HG02840 (cell line): Measurements from ENCODE around the gene RMC1.
"Not testable (repeated sequence)": the region's sequence is repeated elsewhere in the genome, so short reads cannot be mapped to it uniquely, and the experiment has no call there.

Experiments
- ATAC-seq: cut with Tn5 transposase; IDR thresholded peaks from one replicate; pipeline ENCODE4 v1.9.1; 2021; ENCODE audit warnings: mild to moderate bottlenecking, moderate library complexity, moderate number of reproducible peaks; ENCODE audit not compliant: unreplicated experiment, low FRiP score

The RMC1 gene

DNA sequence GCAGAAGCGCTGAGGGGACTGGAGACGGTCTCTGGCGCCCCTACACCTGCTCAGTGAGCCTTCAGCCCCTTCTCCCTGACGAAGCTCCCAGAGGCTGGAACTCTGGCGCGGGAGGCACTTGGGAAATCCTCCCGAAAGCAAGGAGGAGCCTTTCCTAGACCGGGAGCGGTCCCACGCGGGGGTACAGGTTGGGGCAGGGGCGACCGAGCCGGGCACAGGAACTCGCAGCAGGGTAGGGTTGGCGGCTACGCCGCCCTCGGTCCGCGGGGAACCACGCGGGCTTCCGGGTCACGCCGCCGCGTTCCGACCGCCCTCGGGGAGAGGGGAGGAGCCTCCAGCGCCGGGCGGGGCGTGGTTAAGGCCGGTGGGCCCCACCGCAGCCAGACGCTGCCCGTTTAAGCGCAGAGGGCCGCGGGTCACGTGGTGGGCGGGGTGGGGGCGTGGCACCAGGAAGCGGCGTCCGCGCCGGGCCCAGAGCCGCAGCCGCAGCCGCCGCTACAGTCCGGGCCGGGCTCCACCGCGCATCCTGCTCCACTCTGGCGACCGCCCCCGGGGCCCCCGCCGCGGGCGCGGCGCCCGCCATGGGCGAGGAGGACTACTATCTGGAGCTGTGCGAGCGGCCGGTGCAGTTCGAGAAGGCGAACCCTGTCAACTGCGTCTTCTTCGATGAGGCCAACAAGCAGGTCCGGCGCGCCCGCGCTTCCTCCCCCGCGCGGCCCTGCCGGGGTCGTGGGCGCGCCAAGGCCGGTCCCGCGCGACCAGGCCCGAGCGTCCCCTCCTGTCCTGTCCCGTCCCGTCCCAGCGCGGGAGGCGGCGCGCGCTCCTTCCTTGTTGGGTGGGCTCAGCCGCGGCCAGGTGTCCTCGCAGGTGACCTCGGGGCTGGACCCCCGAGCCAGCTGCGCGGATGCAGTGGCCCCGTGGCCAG lies at the start of gene RMC1:
TSS of gene RMC1 (plus strand) at position 474 of the 925 bp plus-strand sequence. CDS start at position 582, 108 bp downstream.
- peak; percentile 77 for ATAC-seq

DNA sequence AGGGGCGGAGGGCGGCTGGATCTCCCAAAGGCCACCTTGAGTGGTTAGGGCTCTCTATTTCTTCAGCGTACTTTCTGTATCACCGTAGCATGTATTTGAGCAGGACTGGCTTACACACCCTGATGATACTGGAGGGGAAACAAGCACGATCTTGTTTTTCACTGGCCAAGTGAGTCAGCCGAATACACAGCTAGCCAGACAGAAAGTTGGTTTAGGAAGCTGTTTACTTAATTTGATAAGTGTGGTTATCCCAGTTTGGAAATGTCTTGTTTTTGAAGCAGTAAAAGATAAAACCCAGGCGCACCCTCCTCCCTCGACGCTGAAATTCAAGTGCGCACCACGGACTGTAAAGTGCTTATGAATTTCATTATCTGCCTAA lies 49.6 kb upstream of the RMC1 start:
- ATAC-seq, result no peak

DNA sequence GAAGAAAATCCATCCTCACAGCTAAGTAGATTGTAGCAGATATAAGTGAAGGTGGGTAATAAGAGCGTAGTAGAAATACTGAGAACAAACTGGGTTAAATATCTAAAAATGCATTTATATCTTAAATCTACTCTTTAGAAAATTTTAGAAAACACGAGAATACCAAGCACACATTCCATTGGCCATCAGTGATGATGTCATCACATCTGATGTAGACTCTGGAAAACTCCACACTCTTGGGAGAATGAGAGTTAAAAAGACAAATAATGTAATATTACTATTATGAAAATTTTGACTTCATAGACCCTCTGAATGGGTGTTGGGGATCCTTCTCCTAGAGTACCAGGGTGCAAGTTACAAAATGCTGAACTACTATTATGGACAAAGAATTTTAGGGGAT lies 46.5 kb upstream of the RMC1 start:
- ATAC-seq, result no peak

DNA sequence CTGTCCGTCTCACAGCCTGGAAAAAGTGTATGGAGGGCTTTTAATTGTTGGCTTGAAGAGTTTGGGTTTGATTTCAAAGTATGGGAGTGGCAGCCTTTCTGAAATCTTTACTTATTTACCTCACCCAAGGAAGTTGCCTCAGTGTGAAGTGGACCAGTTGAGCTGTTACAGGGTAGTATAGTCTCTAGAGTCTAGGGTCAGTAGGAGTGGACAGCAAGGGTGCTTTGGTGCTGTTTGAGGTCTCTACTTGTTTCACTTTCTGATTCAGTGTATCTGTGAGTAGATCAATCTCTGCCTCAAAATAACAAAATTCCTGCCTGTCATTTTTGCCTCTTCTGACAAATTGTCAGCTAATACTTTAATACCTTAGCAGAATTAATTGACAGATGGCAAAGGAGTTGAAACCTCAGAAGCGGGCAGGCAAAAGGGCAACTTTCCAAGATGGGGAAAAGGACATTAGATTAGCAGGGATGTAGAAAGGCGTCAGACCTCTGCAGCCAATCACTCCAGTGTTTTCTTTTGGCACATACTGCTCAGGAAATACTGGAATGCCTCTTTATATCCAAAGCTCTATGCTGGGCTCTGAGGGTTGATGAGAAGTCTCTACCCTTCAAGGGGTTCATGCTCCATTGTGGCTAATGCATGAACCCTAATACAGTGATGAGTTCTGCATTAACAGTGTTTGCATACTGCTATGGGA lies 44.3 kb upstream of the RMC1 start:
- no peak for ATAC-seq

DNA sequence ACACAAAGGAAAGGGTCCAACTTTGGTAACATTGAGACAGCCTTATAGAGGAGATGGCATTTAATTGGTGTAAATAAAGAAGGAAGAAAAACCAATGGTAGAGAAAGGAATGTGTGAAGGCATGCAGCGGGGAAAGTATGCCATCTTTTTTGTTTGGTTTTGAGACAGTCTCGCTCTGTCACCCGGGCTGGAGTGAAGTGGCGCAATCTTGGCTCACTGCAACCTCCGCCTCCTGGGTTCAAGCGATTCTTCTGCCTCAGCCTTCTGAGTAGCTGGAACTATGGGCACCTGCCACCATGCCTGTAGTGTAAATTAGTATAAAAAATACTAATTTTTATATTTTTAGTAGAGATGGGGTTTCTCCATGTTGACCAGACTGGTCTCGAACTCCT lies 43.8 kb upstream of the RMC1 start:
- no peak for ATAC-seq

DNA sequence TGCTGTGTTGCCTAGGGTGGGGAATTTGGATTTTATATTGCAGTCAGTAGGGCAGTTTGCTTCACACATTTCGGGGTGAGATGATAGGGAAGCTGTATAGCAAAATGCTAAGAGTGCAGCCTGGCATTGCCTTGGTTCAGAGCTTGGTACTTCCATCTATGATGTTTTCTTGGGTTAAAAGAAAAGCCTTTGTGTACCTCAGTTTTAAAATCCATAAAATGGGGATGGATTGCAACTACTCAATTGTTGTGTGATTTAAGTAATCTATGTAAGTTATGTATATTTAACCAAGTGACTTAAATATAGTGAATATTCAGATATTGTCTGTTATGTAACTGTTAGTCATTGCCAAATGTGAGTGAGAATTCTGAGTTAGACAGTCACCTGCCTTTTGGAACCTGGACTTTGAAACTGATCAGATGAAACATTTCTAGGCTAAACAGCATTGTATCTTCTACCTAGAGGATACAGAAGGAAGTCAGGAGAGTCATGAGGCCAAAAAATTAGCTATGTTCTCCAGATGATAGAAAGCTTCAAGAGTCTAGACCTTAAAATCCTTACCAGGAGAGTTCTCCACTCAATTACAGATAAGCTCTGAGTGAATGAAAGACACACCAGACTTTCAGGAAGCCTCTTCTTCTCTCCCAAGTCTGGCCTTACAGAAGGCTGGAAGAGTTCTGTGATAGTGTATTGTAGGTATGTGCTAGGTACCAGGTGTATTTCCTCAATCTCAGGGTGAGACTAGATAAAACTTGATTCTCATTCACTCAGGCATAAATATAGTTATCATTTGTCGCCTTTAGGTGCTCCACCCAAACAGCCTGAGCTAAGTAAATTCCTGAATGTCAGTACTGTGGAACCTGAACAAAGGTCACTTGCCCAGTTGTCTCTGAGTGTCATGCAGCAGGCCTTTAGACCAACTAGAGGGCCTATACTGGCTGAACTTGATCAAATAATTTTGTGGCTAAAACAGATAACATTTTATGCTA lies 42.7 kb upstream of the RMC1 start:
- no peak for ATAC-seq

DNA sequence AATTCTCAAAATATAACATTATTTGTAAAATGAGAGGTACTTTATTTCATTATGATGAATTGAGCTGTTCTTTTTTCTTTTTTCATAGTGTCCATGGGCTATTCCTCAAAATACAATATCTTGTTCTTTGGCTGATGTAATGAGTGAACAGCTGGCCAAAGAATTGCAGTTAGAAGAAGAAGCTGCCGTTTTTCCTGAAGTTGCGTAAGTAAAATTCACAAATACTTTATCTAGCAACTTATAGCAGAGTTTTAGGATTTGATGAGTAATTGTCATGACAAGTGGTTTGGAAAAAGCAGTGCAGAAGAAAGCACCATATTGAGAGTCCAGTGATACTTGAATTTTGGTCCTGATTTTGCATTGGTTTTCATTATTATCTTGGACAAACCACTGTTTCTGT lies 40.4 kb upstream of the RMC1 start:
- no peak for ATAC-seq

DNA sequence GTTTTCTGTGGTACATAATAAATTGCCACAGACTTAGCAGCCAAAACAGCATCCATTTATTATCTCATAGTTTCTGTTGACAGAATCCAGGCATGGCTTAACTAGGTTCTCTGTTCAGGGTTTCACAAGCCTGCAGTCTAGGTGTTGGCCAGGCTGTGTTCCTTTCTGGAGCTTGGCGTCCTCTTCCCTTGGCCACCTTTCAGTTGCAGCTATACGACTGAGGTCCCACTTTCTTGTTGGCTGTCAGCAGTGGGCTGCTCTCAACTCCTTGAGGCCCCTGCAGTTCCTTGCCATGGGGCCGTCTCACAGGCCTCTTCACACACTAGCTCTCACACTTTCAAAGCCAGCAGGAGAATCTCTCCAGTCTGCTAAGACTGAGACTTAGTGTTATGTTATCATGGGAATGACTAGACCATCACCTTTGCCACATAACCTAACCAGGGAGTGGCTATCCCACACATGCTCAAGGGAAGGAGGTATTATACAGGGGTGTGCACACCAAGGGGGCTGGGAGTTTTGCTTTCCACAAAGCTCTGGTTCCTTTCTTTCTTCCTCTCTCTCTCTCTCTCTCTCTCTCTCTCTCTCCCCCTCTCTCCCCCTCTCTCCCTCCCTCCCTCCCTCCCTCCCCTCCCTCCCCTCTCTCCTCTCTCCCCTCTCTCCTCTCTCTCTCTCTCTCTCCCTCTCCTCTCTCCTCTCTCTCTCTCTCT lies 34.4 kb upstream of the RMC1 start:
- no peak for ATAC-seq

DNA sequence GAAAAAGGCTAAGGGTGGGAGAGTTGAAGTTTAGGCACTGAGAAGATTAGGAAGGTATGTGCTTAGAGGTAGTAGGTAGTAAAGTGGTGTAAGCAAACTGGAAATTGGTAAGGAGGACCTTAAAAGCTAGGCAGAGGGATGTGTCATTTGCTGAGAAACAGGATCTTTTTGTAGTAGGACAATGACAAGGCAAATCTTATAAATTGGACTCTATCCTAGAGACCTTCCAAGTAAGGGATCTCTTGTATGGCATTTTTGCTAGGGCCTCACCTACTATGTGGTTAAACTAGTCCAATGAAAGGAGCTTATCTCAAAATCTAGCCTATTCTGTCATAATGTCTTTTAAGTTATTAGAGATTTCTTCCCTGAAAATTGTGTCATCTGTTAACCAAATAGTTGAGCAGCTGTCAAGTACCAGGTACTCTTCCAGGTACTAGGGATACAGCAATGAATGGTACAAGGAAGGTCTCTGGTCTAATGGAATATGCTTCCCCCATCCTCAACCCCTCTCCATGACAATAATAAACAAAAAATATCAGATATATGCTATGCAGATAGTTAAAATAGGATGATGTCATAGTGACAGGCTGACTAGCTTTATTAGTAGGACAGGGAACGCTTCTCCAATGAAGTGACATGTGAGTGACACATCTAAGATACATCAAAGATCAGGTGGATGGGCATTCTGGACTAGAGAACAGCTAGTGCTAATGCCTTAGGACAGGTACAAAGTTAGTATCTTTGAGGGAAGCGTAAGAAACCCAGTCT lies 32.5 kb upstream of the RMC1 start:
- ATAC-seq, result no peak

DNA sequence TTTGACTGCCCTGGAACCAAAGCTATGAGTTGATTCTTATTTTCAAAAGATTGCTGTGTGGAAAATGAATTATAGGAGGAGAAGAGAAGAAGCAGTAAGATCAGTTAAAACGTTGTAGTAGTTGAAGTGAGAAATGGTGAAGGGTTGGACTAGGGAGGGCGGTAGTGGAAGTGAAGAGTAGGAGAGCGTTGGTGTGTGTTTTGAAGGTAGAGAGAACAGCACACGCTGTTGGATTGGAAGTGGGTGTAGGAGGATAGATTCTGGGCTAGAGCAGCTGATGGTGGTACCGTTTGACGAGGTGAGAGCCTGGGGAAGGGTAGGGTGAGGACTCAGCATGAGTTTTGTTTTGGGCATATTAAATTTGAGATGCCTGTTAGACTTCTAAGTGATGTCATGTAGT lies 31.8 kb upstream of the RMC1 start:
- no peak for ATAC-seq

DNA sequence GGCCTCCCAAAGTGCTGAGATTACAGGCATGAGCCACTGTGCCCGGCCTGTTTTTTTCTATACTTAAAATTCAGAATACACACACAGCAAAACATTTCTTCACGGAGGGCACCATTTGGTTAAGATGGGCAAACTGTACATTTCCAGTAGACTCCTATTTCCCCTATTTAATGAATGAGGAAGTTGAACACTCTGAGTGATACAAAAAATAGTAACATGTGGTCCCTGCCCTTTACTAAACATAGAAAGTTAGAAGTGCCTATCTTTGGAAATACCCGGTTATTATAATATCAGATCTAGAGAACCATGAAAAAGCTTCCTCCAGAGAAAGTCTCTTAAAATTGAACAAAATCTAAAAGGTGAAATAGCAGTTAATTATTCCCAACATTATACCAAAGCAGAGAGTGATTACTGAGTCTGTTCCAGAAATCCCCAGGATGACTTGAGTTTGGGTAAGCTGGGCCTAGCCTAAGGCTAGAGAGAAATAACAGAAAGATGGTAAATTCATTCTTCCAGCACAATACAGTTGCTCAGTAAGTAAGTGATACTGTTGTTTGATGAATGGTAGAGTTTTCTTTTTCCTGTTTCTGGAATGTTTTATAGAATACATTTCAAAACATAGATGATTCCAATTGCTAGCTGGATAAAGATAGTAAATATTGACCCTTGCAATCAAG lies 23.3 kb upstream of the RMC1 start:
- ATAC-seq, result no peak

DNA sequence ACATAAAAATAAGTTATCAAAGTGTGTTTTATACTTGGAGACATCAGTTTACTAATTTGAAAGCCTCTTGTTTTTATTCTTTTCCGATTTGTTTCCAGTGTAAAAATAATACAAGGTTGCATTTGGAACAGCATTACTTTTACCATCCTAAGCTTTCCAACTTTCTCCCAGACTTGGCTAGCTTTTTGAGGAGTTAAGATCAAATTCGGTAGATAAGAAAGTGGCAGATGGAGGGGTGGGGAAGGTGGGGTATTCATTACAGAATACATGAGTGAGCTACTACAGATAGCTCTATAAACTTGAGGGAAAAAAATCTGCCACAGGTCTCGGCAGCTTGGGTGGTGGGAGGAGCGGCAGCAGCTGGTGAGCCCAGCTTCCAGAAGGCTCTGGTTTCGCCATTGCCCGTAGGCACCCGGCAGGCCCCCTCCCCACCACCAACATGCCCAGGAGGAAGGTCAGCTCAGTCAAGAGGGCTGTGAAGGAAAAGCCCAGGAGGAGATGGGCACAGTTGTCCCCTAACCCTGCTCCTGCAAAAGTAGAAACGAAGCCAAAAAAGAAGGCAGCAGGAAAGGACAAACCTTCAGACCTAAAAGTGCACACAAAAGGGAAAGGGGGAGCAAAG lies 18.6 kb upstream of the RMC1 start:
- no peak for ATAC-seq

DNA sequence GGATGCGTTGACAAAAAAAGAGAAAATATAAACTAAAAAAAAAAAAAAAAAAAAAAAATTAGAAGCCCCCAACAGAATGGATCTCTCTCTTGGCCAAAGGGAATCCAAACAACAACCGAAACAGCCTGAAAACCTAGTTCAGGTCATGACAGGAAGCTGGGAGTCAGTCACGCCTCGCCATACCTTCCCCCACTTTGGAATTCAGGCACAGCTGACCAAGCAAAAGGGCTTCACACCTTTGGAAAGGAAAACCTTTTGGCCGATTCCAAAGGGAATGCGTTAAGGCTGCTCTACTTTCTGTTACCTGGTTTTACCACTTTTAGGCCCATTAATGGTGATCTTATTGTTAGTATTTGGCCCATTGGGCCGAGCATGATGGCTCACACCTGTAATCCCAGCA lies 17.9 kb upstream of the RMC1 start:
- ATAC-seq, result no peak

DNA sequence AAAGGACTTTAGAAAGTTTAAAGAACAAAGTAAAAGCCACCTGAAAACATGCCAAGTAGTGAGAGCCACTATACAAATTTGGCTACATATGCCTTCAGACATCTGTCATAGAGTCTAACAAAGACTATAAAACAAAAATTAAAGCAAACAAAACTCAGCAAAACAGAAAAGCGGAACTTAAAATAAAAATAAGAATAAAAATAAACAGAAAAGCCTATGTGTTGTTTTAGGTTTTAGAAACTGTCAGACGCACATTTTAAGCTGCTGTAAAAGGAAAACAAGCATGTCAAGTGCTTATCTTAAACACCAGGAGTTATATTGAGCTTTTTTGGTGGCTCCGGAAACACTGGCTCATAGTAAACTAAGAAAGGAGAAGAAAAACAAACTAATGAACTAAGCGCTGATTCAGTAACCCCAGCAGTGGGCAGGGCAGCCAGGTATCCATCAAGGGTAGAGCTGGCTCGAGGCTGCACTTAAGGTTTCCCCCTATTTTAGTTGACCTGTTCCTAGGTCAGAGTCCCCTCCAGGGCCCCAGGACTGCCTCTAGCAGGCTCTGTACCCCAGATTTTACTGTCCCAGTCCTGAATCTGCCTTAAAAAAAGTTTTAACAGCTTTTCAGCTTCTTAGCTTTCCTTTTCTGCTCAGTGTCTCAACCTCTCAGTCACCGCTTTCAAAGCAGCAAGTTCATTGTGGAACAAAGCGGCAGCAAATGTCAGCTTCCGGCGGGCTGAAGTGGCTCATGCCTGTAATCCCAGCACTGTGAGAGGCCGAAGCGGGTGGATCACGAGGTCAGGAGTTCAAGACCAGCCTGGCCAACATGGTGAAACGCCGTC lies 15.4 kb upstream of the RMC1 start:
- no peak for ATAC-seq

DNA sequence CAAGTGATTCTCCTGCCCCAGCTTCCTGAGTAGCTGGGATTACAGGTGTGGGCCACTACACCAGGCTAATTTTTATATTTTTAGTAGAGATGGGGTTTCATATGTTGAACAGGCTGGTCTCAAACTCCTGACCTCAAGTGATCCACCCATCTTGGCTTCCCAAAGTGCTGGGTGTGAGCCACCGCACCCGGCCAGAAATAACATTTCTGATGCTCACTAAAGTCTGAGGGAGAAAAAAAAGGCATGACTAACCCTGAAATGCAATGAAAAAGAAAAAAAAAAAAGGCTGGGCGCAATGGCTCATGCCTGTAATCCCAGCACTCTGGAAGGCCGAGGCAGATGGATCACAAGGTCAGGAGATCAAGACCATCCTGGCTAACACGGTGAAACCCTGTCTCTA lies 13.7 kb upstream of the RMC1 start:
- not testable (repeated sequence) for ATAC-seq

DNA sequence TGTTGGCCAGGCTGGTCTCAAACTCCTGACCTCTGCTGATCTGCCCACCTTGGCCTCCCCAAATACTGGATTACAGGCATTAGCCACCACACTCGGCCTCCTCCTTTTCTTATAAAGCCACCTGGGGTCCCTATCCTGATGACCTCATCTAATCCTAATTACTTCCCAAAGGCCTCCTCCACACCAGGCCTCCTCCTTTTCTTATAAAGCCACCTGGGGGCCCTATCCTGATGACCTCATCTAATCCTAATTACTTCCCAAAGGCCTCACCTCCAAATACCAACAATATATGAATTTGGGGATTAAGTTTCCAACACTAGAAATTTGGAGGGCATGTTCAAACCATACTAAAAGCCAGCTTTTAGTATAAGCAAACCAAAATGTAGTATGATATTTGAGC lies 9.7 kb upstream of the RMC1 start:
- no peak for ATAC-seq

DNA sequence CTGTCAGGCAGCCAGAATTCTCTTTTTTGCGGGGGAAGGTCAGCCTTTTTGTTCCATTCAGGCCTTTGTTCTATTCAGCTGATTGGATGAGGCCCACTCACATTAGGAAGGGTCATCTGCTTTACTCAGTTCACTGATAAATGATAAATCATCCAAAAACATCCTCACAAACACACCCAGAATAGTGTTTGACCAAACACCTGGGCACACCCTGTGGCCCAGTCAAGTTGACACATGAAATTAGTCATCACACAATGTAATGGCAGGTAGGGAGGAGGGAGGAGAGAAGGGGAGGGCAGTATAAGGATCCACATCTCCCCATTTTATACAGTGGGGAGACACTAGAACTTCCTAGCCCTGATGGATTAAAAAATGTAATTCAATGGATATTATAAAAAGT lies 8.3 kb upstream of the RMC1 start:
- ATAC-seq, result no peak
